OCI-LY3 (cell line): ENCODE results near the gene TCERG1L.

ENCODE experiments used
- EZH2phosphoT487 ChIP-seq: fragments of 200-600 bp; shearing (Covaris generic); IDR thresholded peaks from 2 replicates; pipeline ENCODE4 v1.6.1; 2018; ENCODE audit warnings: antibody characterized with exemption, mixed run types, low read depth
- TF ChIP-seq, protein P1 (sequence below): fragments of 200-600, 300-600 bp; sonication (generic); IDR thresholded peaks from 2 replicates; pipeline ENCODE4 v1.5.1; 2014; ENCODE audit warnings: antibody characterized with exemption, low read length, low read depth

DNA sequence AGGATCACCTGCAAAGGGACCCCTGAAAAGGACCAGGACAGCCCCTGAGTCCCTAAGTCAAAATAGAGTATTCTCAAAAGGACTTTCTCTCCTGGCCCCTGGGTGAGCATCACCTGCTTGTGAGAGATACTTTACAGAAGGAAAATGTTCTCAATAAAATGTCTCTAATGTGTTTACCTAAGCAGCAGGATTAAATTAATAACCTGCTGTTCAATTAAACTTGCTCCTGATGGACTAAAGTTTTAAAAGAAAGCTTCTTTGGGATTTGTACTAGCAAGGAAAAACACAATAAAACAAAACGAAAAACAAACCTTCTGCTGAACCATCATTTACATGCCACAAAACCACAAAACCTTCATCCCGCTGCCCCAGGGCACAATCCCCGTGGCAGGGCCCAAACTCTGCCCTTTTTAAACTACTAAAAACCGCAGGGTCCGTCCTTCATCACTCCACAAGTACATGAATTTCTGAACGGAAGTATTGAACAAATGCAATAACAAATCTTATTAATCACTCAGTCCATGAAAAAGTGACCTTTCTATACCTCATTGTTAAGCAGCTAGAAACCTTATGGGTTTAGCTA is 197.7 kb downstream of the TCERG1L start:
- TF ChIP-seq EZH2phosphoT487 = no peak
- TF ChIP-seq, protein P1, sequence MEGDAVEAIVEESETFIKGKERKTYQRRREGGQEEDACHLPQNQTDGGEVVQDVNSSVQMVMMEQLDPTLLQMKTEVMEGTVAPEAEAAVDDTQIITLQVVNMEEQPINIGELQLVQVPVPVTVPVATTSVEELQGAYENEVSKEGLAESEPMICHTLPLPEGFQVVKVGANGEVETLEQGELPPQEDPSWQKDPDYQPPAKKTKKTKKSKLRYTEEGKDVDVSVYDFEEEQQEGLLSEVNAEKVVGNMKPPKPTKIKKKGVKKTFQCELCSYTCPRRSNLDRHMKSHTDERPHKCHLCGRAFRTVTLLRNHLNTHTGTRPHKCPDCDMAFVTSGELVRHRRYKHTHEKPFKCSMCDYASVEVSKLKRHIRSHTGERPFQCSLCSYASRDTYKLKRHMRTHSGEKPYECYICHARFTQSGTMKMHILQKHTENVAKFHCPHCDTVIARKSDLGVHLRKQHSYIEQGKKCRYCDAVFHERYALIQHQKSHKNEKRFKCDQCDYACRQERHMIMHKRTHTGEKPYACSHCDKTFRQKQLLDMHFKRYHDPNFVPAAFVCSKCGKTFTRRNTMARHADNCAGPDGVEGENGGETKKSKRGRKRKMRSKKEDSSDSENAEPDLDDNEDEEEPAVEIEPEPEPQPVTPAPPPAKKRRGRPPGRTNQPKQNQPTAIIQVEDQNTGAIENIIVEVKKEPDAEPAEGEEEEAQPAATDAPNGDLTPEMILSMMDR = no peak
